Activated gamma-delta T cell (primary cell): ENCODE measurements around the gene POU2AF1.

Source experiments
- DNase-seq: peaks from one replicate; lab custom pipeline; 2025; lab: John Stamatoyannopoulos, UW
- total RNA-seq, 2 donors: gene quantifications; one replicate each; lab custom pipeline; 2026; lab: John Stamatoyannopoulos, UW

POU2AF1 gene, protein sequence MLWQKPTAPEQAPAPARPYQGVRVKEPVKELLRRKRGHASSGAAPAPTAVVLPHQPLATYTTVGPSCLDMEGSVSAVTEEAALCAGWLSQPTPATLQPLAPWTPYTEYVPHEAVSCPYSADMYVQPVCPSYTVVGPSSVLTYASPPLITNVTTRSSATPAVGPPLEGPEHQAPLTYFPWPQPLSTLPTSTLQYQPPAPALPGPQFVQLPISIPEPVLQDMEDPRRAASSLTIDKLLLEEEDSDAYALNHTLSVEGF
- 0.51 to 0.61 reads per million in 2 donors for total RNA-seq

DNA sequence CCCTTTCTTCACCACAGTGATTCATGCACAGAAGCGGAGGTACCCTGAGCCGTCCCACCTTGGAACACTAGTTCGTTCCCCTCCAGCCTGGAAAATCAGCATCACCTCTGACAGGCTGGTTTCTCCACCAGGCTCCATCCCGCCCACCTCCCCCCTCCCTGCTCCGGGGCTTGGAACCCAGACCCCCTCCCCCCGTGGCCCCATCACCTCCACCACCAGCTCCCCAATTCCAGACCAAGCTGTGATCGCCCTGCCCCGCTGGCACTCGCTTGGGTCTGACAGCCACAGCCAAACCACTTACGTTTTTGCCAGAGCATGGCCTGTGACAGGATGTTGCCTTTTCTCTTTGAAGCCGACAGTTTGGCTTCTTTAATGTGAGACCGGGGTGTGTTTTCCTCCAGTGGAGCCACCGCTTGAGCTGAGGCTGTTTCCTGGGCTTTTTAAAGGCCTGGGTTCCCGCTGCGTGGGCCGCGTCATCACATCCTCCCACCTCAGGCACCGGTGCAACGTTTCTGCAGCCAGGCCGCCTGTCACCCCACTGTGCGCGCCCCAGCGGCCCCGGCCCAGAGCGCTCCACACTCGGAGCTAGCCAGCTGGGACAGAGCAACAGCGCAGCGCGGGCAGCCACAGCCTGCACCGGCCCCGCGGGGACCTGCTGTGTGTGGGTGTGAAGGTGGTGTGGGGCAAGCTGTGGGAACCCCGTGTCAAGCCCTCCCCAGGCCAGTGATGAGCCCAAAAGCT lies at the start of gene POU2AF1:
Gene POU2AF1 (minus strand): TSS at position 415 of the 741 bp plus-strand sequence. CDS start 98 bp downstream, at position 317.
- DNase-seq: no peak

DNA sequence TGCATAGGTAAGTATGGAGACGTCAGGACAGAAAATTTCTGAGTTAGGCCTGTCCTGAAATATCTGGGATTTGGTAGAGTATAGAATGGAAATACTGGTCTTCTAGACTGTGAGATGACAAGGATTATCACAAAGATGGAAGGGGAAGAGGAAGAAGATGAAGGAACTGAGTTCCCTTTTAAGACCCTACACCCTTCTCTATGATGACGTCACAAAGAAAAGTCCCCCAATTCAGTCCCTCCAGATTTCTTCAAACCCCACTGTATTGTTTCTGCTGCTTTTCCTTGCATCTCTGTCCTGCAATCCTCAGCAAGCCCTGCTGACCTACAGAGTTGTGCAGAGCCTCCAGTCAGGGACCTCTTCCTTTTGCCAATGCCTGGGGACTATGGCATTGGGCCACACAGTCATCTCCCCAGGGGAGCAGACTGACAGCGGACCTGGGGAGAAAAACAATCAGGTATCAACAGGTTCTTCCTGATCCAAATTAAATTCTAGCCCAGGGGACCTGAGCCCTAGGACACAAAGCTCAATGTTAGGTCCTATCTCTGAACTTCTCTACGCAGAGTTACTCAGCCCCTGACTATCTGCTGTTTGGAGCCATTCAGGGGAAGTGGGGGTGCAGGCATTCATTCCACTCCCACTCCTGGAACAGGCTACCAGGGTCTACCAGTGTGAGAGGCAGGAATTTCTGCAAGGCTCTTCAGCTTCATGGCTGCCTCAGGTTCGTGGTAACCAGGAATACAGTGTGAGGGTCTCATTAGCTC lies 49.2 kb upstream of the POU2AF1 start:
- DNase-seq: no peak

DNA sequence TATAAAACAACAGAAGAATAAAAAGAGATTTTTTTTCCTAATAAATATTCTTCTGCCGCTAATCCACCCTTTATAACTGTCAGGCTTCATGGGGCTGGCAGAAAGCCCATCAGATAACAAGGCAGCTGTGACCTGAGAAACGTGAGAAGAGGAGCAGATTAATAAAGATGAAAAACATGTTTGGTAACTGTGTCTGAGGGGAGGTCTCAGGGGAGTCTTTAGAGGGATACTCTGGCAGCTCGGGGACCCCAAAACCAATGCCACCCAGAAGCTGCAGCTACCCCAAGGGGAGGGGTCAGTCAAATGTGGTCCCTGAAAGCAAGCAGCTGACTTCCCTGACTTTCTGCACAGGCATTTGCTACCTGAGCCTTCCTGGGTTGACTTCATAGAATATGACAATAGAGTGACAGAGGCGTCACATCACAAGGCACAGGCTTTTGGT lies 48.4 kb upstream of the POU2AF1 start:
- DNase-seq: no peak

DNA sequence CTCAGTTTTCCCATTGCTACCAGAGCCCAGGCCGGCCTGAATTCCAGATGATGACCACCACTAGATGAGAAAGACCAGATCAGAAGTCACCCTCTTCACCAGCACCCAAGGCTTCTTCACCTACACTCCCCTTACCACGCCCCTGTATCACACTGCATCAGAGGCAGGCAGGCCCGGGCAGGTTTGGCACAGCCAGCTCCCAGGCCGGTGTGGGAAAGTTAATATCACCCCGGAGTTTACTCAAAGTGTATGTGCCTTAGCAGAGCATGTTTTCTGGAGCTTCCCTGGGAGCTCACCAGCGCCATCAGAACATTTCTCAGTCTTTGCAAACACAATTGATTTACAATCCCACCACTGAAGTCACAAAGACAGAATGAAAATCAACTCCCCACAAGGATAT lies 47.5 kb upstream of the POU2AF1 start:
- DNase-seq: no peak

DNA sequence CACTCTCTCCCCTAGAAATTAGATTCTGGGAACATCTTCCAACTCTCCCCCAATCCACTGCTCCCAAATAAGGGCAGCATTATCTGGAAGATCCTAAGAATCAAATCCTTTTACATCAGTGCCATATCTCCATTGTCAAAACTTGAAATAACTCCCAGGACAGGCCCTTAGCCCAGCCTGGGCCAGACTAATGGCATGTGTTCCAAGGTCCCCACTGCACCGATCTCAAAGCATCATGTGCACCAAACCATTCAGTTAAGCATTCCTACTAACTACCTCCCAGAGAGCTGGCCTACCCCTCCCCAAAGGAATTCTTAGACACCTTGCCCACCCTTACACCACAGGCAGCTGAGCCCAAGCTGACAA lies 44.2 kb upstream of the POU2AF1 start:
- DNase-seq: no peak

DNA sequence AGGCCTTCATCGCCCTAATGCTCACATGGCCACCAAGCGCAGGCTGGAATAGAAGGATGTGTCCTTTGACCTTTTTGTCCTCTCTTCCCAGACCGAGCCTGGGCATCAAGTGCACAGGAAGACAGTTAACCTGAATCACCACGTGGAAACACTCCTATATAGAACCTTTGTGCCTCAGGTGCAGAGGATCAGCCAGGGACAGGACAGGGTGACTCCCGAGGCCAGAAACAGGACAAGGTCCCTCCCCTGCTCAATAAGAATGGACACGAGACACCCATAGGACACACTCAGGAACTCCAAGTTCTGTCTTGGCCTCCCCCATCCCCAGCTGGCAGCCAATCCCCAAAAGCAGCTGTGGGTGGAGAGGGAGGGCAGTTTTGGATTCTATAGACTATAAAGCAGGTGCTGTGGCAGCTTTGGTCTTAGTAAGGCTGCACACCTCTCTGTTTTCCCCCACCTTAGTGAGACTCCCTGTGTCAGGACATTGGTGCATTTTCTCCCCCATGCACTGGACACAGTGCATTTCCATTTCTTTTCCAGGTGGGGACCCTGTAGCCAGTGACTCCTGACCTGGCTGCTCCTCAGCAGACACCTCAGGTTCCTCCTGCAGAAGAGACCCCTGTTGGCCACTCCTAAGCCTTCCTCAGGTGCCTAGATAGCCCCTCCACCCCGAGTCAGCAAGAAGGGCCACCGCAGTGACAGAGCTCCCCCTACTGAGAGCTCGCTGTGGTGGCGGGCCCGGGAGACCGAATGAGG lies 43.6 kb upstream of the POU2AF1 start:
- DNase-seq: no peak

DNA sequence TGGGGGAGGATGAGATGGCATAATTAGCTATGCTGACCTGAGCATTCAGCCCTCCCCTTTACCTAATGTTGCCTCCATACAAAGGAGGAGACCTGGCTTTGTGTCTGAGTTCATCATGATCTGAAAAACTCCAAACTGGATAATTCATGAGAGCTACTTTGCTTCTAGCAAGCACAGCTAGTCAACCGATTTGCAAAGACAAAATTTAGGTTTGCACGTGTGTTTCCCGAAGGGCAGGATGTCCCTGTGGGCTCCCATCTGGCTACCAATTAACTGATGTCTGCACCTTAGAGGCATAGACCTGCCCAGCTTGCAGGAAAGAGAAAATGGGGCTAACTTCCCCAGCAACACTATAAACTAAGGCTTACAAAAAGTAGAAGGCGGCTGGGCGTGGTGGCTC lies 42.2 kb upstream of the POU2AF1 start:
- DNase-seq: no peak

DNA sequence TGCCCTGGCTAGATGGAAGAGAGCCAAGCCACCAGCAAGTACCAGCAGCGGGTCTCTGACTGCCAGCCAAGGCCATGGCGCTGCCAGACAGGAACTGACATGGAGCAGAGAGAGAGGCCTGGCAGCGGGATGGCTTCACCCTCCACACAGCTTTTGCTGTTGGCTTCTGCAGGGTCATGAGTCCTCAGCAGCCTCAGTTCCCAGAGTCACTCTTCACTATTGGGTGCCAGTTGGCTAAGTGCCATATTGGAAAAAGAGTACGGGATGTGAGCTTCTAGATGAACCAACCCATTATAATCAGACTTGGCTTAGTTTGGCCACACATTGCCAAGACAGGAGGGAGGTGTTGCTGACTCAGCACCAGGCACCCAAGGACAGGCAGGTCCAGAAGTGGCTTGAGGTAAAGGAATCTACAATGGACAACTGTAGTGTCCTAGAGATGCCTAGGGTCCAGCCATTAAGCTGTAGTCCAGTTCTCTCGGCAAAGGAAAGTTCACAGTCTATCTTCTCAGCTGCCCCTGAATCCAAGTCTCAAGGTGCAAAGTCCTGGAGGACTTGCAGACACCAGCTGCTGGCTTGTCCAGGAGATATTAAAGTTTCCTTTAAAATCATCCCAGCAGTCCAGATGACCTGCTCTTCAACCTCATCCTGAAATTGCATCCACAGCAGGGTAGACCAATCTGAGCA lies 40.7 kb upstream of the POU2AF1 start:
- DNase-seq: no peak

DNA sequence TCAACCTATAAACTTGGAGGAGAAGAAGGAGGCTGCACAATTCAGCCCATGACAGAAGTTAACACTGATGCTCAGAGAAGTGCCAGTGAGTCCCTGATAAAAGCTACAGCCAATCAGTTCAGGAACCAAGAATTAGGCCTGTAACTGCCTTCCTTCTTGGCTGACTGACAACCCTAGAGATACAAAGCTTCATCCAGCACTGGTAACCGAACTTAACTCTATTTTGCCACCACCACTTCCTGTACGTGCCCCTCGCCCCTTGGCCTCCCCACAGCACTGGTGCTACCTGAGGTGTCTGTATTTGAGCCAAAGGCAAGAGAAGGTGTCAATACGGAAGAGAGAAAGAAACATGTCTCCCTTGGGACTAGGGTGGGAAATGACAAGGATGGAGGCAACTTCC lies 40.1 kb upstream of the POU2AF1 start:
- no peak for DNase-seq

DNA sequence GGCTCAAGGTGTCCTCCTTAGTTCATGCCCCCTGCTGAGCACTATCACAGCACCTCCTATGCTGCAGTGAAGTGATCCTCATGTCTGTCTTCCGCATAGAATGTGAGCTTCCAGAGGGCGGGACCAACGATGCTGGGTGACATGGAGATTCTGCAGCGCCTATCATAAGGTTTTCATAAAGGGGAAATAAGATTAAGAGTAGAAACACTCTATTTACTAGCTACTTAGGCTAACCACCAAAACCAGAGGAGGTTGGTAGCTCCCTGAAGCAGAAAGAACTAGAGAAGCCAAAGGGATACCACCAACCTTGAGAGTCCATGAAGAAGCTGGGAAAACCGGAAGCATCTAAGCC lies 39.3 kb upstream of the POU2AF1 start:
- DNase-seq: no peak

DNA sequence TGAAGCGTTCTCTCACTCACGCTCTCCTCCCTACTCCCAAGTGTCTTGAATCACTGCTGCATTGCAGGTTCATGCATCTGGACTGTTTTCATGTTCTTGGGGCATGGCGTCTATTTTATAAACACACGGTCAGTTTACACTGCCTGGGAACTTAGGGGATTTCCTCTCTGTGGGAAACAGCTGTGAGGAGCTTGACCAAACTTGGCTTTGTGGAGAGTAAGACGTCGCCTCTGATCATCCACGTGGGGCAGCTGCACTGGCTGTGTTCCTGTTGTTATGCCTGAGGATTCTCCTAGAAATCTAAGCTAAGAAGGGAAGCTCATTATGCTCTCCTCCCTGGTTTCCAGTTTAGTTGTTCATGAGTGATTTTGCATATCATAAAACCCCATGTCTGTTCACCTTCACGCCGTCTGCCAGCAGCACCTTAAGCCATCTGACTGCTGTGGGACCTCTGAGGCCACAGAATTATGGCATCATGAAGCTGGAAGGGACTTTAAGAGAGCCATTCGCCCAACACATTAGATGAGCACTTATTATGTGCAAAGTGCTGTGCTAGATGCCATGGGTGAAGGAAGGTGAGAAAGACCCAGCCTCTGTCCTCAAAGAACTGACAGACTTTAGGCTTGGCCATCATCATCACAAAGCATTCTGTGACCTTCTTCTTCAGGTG lies 38.8 kb upstream of the POU2AF1 start:
- DNase-seq: no peak

DNA sequence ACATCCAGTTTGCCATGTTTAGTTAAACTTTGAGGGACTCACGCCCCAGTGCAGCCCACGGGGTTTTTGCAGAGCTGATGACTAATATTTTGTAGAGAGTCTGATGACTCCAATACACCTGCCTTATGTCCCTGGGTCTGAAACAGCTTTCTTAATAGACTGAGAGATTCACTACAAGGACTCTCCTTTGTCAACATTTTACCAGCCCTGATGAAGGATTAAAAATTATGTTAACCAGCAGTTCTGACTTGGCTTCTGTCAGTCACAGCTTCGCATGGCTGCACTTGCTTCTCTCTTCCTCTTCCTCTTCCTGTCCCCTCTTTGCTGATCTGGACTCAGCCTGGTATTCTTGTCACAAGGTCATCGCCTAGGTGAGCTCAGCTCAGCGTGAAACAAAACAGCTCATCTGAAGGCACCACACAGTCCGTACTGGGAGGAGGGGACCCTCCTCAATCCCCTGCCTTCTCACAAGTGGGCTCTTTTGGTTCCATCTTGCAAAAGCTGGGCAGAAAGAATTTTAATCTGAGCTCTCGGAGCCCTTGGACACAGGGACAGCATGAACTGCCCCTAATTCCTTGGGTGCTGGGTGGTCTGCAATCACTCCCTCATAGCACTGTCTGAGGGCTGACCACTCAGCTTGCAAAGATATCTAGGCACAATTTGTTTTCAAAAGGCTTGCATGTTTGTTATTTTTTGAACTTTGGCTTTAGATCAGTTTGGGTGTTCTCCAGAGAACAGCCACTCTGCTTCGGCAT lies 38.1 kb upstream of the POU2AF1 start:
- DNase-seq: no peak

DNA sequence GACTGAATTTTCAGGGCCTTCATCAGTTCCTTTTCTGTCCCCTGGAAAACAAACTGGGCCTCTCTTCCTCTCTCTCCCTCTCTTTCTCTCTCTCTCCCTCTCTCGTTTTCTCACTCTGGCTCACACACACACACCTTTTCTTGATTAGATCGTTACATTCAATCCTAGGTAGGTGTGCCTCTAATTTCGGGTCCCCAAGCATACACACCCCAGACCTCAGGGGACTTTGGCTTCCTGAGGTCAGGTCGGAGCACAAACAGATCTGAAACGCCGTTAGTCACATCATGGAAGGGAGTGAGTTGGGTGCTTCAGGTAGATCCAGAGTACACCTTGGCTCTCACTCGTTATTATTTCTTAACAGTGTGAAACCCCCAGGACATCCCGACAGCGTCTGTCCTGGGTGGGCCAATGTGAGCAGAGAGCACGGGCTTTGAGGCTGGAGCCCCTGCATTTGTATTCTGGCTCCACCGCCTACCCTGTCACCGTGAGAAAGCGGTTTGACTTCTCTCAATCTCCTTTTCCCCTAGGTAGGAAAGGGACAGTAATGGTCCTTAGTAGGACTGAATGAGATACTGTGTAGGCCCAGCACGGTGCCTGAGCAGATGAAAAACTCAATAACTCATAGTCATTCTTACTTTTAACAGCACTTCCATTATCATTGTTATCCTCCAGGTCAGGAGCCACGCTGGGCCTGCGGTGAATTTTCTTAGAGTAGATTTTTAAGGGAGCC lies 37.3 kb upstream of the POU2AF1 start:
- no peak for DNase-seq

DNA sequence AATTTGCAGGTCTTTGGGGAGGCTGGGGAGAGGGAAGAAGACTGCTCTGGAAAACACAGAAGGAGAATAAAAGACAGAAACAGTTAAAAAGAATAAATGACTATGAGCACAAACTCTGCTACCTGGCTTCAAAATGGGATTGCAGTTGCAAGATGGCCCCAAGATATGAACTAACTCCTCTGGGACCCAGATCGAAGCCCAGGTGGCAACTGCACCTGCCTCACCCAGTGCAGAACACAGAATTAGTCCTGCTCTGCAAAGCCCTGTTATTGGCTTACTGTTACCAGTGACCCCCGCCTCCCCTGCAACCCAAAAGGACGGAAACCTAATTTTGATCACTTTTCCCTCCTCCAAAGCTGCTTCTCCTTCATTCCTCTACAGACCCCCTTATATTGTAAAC lies 35.9 kb upstream of the POU2AF1 start:
- DNase-seq: no peak

DNA sequence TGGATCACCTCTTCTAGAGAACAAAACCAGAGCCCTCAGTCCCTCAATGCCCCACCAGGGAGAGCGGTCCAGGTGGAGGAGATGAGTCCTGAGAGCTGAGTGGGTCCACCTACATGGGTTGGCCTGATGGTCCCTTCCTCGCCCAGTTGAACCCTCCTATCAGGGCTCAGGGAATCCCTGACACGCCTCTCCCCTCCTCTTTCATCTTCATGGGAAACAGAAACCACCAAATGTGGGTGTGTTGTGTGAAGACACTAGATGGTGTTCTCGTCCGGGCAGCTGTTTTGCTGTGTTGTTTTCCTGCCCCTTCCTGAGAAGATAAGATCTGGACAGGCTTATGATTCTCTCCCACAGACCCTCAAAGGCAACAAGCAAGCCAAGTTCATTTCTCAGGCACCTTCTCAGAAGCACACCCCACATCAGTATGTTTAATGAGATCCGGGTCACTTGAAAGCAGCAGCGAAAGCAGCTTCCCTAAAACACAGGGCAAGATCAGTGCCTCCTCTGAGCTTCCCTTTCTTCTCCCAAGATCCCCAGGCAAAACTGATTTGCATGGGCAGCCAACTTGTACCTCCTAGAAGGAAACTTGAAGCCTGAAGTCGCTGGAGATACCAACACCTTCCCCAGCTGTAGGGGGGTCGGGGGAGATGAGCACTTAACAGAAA lies 35.3 kb upstream of the POU2AF1 start:
- no peak for DNase-seq

DNA sequence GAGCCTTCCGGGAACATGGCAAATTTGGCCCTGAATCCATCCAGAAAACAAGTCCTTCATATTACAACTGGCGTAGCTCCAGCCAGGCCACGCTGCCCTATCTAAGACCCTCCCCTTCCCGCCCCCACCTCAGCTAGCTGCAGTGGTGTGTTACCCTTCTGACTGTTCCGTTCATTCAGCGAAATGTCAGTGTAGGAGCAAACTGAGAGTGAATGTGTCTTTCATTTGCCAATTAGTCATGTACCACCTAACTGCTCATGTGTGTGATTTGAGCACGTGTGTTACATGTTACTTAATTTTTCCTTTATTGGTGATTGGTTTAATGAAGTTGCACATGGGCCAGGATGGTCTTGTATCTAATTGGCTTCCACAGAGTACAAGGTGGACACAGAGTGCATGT lies 34.8 kb upstream of the POU2AF1 start:
- DNase-seq: no peak

DNA sequence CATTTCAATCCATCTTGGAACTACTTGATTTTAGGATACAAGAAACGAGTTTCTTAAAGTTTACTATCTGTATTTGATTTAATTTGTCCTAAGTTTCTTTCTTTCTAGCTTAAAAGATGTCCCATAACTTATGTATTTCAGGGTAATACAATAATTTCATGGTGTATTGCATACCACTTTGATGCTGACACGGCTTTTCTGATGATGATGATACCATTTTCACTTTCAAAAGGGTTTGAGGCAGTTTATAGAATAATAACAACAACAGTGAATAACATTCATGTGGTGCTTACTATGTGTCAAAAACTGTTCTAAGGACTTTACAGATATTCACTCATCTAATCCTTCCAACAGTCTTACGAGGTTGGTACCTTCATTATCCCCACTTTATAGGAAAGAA lies 33.2 kb upstream of the POU2AF1 start:
- no peak for DNase-seq

DNA sequence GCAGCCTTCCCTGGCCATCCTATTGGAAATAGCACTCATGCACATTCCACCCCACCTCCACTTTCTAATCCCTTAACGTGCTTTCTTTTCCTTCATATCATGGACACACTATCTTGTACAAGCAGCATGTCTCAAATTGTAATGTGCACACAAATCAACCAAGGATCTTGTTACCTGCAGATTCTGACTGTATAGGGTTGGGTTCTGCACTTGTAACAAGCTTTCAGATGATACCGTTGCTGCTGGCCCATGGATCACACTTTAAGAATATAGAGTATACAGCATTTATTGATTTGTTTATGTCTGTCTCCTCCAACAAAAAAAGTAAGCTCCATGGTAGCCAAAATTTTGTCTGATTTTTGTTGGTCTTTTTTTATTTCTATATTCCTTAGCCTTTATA lies 32.4 kb upstream of the POU2AF1 start:
- no peak for DNase-seq

DNA sequence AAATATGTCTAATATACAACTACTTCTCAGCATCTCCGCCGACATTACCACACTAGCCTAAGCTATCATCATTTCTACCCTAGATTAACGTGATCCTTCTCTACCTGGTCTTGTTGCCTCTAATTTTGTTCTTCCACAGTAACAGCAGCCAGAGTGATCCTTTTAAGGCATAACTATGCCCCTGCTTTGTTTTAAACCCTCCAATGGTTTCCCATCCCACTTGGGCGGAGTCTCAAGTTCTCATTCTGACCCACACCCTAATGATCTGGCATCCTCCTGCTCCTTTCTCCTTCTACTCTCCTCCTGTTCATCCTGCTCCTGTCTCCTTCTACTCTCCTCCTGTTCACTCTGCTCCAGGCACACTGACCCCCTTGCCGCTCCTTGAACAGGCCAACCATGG lies 31.9 kb upstream of the POU2AF1 start:
- DNase-seq: no peak
